ENCODE data around the gene FRA10AC1.

FRA10AC1 gene

GRCh38 chr10:93667795-93668194 lies 34.6 kb downstream of the FRA10AC1 start:
- peaks cover 24% of the 10 kb centered on the region for H3K36me3 ChIP-seq (ENCODE audit: insufficient read depth, insufficient read length, low read length)

DNA sequence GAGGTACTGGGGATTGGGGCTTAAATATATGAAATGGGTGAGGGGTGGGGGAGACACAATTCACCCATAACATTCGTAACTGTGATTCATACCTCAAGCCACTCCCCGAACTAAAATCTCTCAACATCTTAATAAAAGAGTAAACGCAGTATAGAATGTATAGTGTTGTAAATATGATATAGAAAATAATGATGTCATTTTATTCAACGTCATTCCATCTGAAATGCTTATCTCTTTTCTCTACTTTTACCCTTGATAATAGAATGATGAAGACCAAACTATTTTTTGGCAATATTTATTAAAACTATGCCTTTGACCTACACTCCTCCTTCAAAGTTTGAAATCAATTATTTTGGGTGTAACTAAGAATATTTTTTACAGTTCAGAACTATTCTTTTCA lies 36.4 kb downstream of the FRA10AC1 start:
- H3K9ac ChIP-seq (ENCODE audit: insufficient read length, low read depth), result no peak overlapping the region
- DNase-seq (ENCODE audit: low read depth, low spot score), result no peak
- H3K4me3 ChIP-seq (ENCODE audit: insufficient read length, low read depth), result no peak overlapping the region
- no peaks in the 10 kb centered on the region for H3K27me3 ChIP-seq (ENCODE audit: insufficient read depth, insufficient read length)
- peaks cover 24% of the 10 kb centered on the region for H3K36me3 ChIP-seq (ENCODE audit: insufficient read depth, insufficient read length, low read length)
- no peaks in the 10 kb centered on the region for H3K9me3 ChIP-seq (ENCODE audit: insufficient read depth, low read length)
- H3K4me1 ChIP-seq (ENCODE audit: insufficient read depth, insufficient read length), result no peaks in the 10 kb centered on the region
- no peak for TF ChIP-seq SUZ12 (IDR thresholded peaks at IDR 0.05; ENCODE audit: extremely low read depth, insufficient read depth, insufficient read length)
- no peak for TF ChIP-seq ZNF274 (IDR thresholded peaks at IDR 0.05; ENCODE audit: low read depth, low read length)
- TF ChIP-seq YY1 (IDR thresholded peaks at IDR 0.05; ENCODE audit: insufficient read depth, insufficient read length), result no peak

More at GRCh38 chr10:93667795-93668194, 34.6 kb downstream of the FRA10AC1 start:
- TF ChIP-seq YY1 (IDR thresholded peaks at IDR 0.05; ENCODE audit: insufficient read depth, insufficient read length) (no peak), ZNF274 (IDR thresholded peaks at IDR 0.05; ENCODE audit: low read depth, low read length) (no peak), SUZ12 (IDR thresholded peaks at IDR 0.05; ENCODE audit: extremely low read depth, insufficient read depth, insufficient read length) (no peak)
- Histone ChIP-seq H3K4me3 (ENCODE audit: insufficient read length, low read depth) (no peak overlapping the region), H3K9ac (ENCODE audit: insufficient read length, low read depth) (no peak overlapping the region), H3K27me3 (ENCODE audit: insufficient read depth, insufficient read length) (no peaks in the 10 kb centered on the region), H3K4me1 (ENCODE audit: insufficient read depth, insufficient read length) (no peaks in the 10 kb centered on the region), H3K9me3 (ENCODE audit: insufficient read depth, low read length) (no peaks in the 10 kb centered on the region)
- DNase-seq (ENCODE audit: low read depth, low spot score), result no peak

DNA sequence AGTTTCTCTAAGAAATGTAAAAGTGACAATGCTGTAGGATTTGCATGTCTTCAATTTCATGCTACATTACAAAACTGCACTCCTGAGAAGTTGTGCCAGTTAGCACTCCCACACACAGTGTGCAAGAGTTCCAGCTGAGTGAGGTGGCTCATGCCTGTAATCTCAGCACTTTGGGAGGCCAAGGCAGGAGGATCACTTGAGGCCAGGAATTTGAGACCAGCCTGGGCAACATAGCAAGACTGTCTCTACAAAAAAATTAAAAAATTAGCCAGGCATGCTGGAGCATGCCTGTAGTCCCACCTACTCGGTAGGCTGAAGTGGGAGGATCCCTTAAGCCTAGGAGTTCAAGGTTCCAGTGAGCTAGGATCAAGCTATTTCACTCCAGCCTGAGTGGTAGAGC lies 44.6 kb downstream of the FRA10AC1 start:
- no peaks in the 10 kb centered on the region for H3K9me3 ChIP-seq (ENCODE audit: insufficient read depth, low read length)
- no peaks in the 10 kb centered on the region for H3K27me3 ChIP-seq (ENCODE audit: insufficient read depth, insufficient read length)
- H3K36me3 ChIP-seq (ENCODE audit: insufficient read depth, insufficient read length, low read length), result no peaks in the 10 kb centered on the region
- no peak overlapping the region for H3K4me3 ChIP-seq (ENCODE audit: insufficient read length, low read depth)
- TF ChIP-seq SUZ12 (IDR thresholded peaks at IDR 0.05; ENCODE audit: extremely low read depth, insufficient read depth, insufficient read length), result no peak
- TF ChIP-seq ZNF274 (IDR thresholded peaks at IDR 0.05; ENCODE audit: low read depth, low read length), result no peak
- TF ChIP-seq YY1 (IDR thresholded peaks at IDR 0.05; ENCODE audit: insufficient read depth, insufficient read length), result no peak
- H3K4me1 ChIP-seq (ENCODE audit: insufficient read depth, insufficient read length), result no peaks in the 10 kb centered on the region
- no peak for DNase-seq (ENCODE audit: low read depth, low spot score)
- H3K9ac ChIP-seq (ENCODE audit: insufficient read length, low read depth), result no peak overlapping the region

- no peaks in the 10 kb centered on the region for H3K36me3 ChIP-seq (ENCODE audit: insufficient read depth, insufficient read length, low read length)
- H3K27me3 ChIP-seq (ENCODE audit: insufficient read depth, insufficient read length), result no peaks in the 10 kb centered on the region
- H3K9me3 ChIP-seq (ENCODE audit: insufficient read depth, low read length), result no peaks in the 10 kb centered on the region
- TF ChIP-seq SUZ12 (IDR thresholded peaks at IDR 0.05; ENCODE audit: extremely low read depth, insufficient read depth, insufficient read length), result no peak
- TF ChIP-seq YY1 (IDR thresholded peaks at IDR 0.05; ENCODE audit: insufficient read depth, insufficient read length), result no peak
- no peak for TF ChIP-seq ZNF274 (IDR thresholded peaks at IDR 0.05; ENCODE audit: low read depth, low read length)
- no peaks in the 10 kb centered on the region for H3K4me1 ChIP-seq (ENCODE audit: insufficient read depth, insufficient read length)
- no peak overlapping the region for H3K4me3 ChIP-seq (ENCODE audit: insufficient read length, low read depth)
- DNase-seq (ENCODE audit: low read depth, low spot score), result no peak
- no peak overlapping the region for H3K9ac ChIP-seq (ENCODE audit: insufficient read length, low read depth)
These were observed 46.2 kb downstream of the FRA10AC1 start for GRCh38 chr10:93656155-93656554.

GRCh38 chr10:93654201-93654600 lies 48.2 kb downstream of the FRA10AC1 start:
- H3K4me1 ChIP-seq (ENCODE audit: insufficient read depth, insufficient read length), result no peaks in the 10 kb centered on the region
- no peaks in the 10 kb centered on the region for H3K9me3 ChIP-seq (ENCODE audit: insufficient read depth, low read length)
- TF ChIP-seq YY1 (IDR thresholded peaks at IDR 0.05; ENCODE audit: insufficient read depth, insufficient read length), result no peak
- no peak for TF ChIP-seq SUZ12 (IDR thresholded peaks at IDR 0.05; ENCODE audit: extremely low read depth, insufficient read depth, insufficient read length)
- TF ChIP-seq ZNF274 (IDR thresholded peaks at IDR 0.05; ENCODE audit: low read depth, low read length), result no peak
- no peak overlapping the region for H3K4me3 ChIP-seq (ENCODE audit: insufficient read length, low read depth)
- no peaks in the 10 kb centered on the region for H3K36me3 ChIP-seq (ENCODE audit: insufficient read depth, insufficient read length, low read length)
- no peak for DNase-seq (ENCODE audit: low read depth, low spot score)
- H3K9ac ChIP-seq (ENCODE audit: insufficient read length, low read depth), result no peak overlapping the region
- no peaks in the 10 kb centered on the region for H3K27me3 ChIP-seq (ENCODE audit: insufficient read depth, insufficient read length)

DNA sequence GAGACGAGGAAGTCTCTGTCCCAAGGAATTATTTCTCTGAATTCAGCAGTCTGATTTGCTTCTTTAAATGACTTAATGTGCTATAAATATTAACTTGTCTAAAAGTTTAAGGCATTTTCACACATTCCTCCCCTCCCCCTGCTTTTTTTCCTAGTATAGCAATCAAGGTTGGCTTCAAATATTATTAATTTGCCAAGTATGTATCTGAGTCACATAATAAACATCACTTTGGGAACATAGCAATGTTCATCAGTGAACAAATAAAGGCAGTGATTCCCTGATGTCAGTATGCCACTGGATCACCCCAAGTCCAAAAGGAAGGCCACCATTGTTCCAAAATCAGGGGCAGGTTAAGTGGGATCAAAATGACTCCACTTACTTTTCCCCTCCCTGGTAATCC lies 49.5 kb downstream of the FRA10AC1 start:
- no peak overlapping the region for H3K4me3 ChIP-seq (ENCODE audit: insufficient read length, low read depth)
- H3K9me3 ChIP-seq (ENCODE audit: insufficient read depth, low read length), result no peaks in the 10 kb centered on the region
- H3K36me3 ChIP-seq (ENCODE audit: insufficient read depth, insufficient read length, low read length), result no peaks in the 10 kb centered on the region
- H3K9ac ChIP-seq (ENCODE audit: insufficient read length, low read depth), result no peak overlapping the region
- no peaks in the 10 kb centered on the region for H3K27me3 ChIP-seq (ENCODE audit: insufficient read depth, insufficient read length)
- no peaks in the 10 kb centered on the region for H3K4me1 ChIP-seq (ENCODE audit: insufficient read depth, insufficient read length)
- TF ChIP-seq SUZ12 (IDR thresholded peaks at IDR 0.05; ENCODE audit: extremely low read depth, insufficient read depth, insufficient read length), result no peak
- no peak for TF ChIP-seq ZNF274 (IDR thresholded peaks at IDR 0.05; ENCODE audit: low read depth, low read length)
- no peak for TF ChIP-seq YY1 (IDR thresholded peaks at IDR 0.05; ENCODE audit: insufficient read depth, insufficient read length)
- DNase-seq (ENCODE audit: low read depth, low spot score), result no peak

DNA sequence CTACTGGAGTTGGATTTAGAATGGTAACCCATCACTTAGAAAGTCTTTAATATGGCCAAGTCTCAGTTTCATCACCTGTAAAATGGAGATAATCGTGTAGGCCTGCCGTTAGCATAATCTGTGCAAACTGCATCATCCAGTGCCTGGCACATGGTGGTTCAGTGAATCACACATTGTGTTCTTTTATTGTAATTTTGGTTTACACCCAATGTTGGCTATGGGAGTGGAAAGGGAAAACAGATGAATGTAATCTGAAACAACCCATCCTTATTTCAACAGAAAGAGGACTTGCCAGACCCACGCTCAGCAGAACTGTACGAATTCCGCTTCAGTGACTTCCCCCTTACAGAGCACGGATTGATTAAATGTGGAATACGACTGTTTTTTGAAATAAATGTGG lies 62.6 kb downstream of the FRA10AC1 start:
- no peaks in the 10 kb centered on the region for H3K27me3 ChIP-seq (ENCODE audit: insufficient read depth, insufficient read length)
- no peak for DNase-seq (ENCODE audit: low read depth, low spot score)
- H3K9me3 ChIP-seq (ENCODE audit: insufficient read depth, low read length), result no peaks in the 10 kb centered on the region
- H3K4me1 ChIP-seq (ENCODE audit: insufficient read depth, insufficient read length), result no peaks in the 10 kb centered on the region
- TF ChIP-seq YY1 (IDR thresholded peaks at IDR 0.05; ENCODE audit: insufficient read depth, insufficient read length), result no peak
- no peak for TF ChIP-seq SUZ12 (IDR thresholded peaks at IDR 0.05; ENCODE audit: extremely low read depth, insufficient read depth, insufficient read length)
- no peak for TF ChIP-seq ZNF274 (IDR thresholded peaks at IDR 0.05; ENCODE audit: low read depth, low read length)
- H3K36me3 ChIP-seq (ENCODE audit: insufficient read depth, insufficient read length, low read length), result no peaks in the 10 kb centered on the region
- no peak overlapping the region for H3K4me3 ChIP-seq (ENCODE audit: insufficient read length, low read depth)
- H3K9ac ChIP-seq (ENCODE audit: insufficient read length, low read depth), result no peak overlapping the region

Measured in NT2/D1 (cell line).